Measurements from ENCODE around the gene KLHDC3. TPM values are rescaled to one million over a fixed set of nuclear protein-coding genes. Genes with fewer than 3 reads are reported as not detected.
A peak's percentile ranks its signal among the peaks of the same experiment; 100 is the strongest.

The KLHDC3 gene
- total and polyA plus RNA-seq, 2 of the 13 experiments (the other 11 are each of a cell fraction or from before 2014, with no cell fraction given), result 78.3 to 91.5 TPM

GRCh38 chr6:42979523-42980177, 34.4 kb upstream of the KLHDC3 start (continued):
- TF ChIP-seq E2F2 (CRISPR knock-in tag; IDR thresholded peaks at IDR 0.05; ENCODE audit: borderline replicate concordance) (no peak), DMAP1 (CRISPR knock-in tag; IDR thresholded peaks at IDR 0.05) (peak; percentile 36), MXI1 (IDR thresholded peaks at IDR 0.05; ENCODE audit: borderline replicate concordance, low read depth, low read length) (no peak), PAXIP1 (CRISPR knock-in tag; conservative IDR thresholded peaks at IDR 0.05) (peak; percentile 14; the same call in 1 of the 2 replicates), SMARCE1 (IDR thresholded peaks at IDR 0.05; ENCODE audit: borderline replicate concordance) (no peak), MAF1 (CRISPR knock-in tag; IDR thresholded peaks at IDR 0.05; ENCODE audit: borderline replicate concordance) (no peak), HINFP (CRISPR knock-in tag; IDR thresholded peaks at IDR 0.05; ENCODE audit: low read depth) (no peak; the same call in 1 of the 2 replicates), ZBTB20 (CRISPR knock-in tag; IDR thresholded peaks at IDR 0.05; ENCODE audit: borderline replicate concordance, low read depth) (no peak), ZNF614 (CRISPR knock-in tag; IDR thresholded peaks at IDR 0.05; ENCODE audit: borderline replicate concordance) (0 out of 2 replicates have a peak, but pooled peaks have one; percentile 3), POGZ (CRISPR knock-in tag; IDR thresholded peaks at IDR 0.05) (0 out of 2 replicates have a peak, but pooled peaks have one; percentile 9), ZNF572 (CRISPR knock-in tag; IDR thresholded peaks at IDR 0.05) (0 out of 2 replicates have a peak, but pooled peaks have one; percentile 51), ZSCAN31 (CRISPR knock-in tag; IDR thresholded peaks at IDR 0.05; ENCODE audit: low read depth) (no peak), EZH2 (conservative IDR thresholded peaks at IDR 0.05; ENCODE audit: low read depth, low read length) (no peak), ZNF746 (CRISPR knock-in tag; IDR thresholded peaks at IDR 0.05) (no peak), ZNF451 (CRISPR knock-in tag; IDR thresholded peaks at IDR 0.05) (no peak), THRA (CRISPR knock-in tag; IDR thresholded peaks at IDR 0.05; ENCODE audit: borderline replicate concordance) (no peak), ZSCAN12 (CRISPR knock-in tag; IDR thresholded peaks at IDR 0.05) (no peak), SNAPC5 (CRISPR knock-in tag; IDR thresholded peaks at IDR 0.05; ENCODE audit: borderline replicate concordance) (no peak), POLR2G (IDR thresholded peaks at IDR 0.05; ENCODE audit: low read depth, low read length) (no peak; the same call in 1 of the 2 replicates), MTF2 (CRISPR knock-in tag; IDR thresholded peaks at IDR 0.05; ENCODE audit: borderline replicate concordance) (no peak), SNAPC2 (CRISPR knock-in tag; IDR thresholded peaks at IDR 0.05) (no peak), ZNF567 (CRISPR knock-in tag; IDR thresholded peaks at IDR 0.05; ENCODE audit: borderline replicate concordance) (no peak; the same call in none of the 2 replicates), ZNF724P (CRISPR knock-in tag; IDR thresholded peaks at IDR 0.05; ENCODE audit: borderline replicate concordance) (no peak)
